Left kidney (tissue), 2 donors: ENCODE results near the gene RGS4. TPM values are rescaled to one million over a fixed set of nuclear protein-coding genes. Genes with fewer than 3 reads are reported as not detected.
A peak's percentile ranks its signal among the peaks of the same experiment; 100 is the strongest.
"Not testable (repeated sequence)": the region's sequence is repeated elsewhere in the genome, so short reads cannot be mapped to it uniquely, and the experiment has no call there.

ENCODE experiments used
- DNase-seq: peaks from one replicate; pipeline ENCODE4 v3.0.0-alpha.2; 2013
- polyA plus RNA-seq: library from polyadenylated mRNA; unstranded; fragments of 120-200 nt; gene quantifications from one replicate; pipeline ENCODE4 v1.2.1, GENCODE V29; 2013; ENCODE audit not compliant: insufficient read length

Gene RGS4
- polyA plus RNA-seq, 1 donor = 11.0 TPM

DNA sequence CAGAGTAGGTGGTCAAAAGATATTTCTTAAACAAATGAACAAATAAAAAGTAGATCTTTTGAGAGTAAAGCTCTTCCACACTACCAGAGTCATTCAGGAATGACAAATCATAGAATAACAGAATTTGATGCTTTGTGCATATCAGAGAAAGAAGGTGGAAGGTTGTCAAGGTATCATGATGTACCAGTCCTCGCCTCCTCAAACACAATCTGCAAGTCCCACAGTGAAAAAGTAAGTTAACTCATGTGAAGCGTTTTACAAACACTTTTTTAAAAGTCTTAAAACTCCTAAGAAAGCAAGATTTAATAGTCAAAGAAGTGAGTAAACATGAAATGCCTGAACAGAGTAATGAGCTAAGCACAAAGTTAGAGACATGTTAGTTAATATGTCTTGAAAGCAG, 2.5 kb upstream of the RGS4 start:
- no peak for DNase-seq

DNA sequence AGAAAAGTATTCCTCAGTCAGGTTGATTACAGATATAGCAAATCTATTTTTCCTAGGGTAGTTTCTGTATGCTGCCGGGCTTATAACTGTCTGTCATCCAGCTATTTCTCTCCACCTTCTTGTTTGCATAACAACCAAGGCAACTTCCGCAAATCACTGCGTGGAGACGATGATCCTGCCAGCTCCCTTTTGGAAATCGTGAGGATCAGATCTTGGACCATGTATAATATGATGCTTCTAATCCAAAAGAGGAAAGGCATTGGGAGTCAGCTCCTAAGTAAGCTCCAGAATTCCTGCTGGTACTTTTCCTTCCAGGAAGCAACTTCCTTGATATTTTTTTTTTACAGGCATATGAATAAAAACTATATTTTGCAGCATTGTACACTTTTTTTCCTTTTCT, 445 bp upstream of the RGS4 start:
- DNase-seq = no peak

DNA sequence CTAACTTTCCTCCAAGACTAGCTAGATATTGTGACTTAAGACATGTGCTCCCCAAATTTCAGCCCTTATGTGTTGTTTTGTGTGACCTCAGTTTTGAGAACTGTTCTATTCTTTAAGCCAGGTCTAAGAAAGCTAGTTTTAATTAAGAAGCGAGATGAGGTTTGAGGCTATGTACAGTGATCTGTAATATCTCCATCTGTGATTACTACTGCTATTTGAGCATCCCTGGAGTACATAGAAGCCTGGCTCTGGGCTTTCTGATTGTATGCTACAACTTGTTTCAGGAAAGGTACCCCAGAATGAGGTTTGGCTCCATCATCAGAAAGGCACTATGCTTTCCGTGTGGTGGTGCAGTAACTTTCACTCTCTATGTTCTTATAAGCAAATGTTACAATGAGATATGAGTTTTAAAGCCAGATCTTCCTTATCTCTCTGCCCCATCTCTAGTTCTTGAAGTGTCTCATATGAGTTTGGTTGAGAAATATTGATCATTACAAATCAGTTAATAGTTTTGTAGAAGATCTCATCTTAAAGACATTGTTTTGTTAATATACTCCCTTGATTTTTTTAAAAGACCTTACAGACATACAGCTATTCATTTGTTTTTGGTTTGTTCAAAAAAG, 605 bp downstream of the RGS4 start:
- DNase-seq = no peak

DNA sequence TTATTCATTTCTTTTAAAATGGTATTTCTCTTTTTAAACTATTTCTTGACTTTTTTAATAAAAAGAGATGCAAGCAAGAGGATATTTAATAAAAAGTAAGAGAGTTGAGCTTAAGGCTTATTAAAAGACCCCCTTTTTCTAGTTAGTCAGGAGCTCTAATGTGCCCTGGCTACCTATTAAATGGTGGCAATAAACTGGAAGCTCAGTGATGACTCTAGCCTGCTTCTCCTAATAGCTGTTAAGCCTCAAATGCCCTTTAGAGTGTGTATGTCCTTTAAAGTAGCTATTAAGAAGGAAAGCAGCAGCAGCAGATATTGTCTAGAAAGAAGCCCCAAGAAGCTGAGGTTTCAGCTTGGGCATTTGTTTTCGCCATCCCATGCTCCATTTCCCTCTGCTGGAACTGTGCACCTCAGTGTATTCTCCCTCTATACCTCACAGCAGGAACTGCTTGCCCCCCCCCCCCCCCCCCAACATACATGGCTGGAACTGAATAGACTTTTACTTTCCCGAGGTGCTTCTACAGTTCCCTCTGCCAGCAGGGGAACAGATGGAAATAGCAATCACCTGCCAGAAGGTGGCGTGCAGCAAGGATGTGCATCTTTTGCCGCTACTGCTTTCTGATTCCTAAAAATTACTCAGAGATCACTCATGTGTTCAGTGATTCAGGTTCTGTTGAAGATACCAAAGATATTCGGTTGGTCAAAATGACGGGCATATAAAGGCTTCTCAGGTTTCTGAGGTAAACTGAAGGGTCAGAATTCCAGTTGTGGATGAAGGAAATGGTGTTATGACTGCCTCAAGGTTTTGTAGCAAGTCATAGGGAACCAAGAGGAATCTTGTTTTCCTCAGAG, 2.5 kb downstream of the RGS4 start:
- peak; percentile 60 for DNase-seq

GRCh38 chr1:163072658-163073057, 3.5 kb downstream of the RGS4 start:
- DNase-seq = no peak

DNA sequence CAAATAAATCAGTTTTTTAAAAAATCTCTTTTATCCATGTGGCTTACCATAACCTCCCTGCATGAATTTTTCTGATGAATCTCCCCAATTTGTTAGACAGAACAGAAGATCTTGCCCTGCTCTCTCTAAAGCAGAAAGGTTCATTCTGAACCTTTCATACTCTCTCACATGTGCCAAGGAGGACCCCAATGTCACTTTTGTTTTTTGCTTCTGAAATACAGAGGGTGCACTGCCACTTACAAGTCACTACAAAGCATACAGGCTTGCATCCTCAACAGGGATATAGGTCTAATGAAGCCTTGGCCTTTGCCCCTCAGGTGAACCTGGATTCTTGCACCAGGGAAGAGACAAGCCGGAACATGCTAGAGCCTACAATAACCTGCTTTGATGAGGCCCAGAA, 4.8 kb downstream of the RGS4 start:
- no peak for DNase-seq

DNA sequence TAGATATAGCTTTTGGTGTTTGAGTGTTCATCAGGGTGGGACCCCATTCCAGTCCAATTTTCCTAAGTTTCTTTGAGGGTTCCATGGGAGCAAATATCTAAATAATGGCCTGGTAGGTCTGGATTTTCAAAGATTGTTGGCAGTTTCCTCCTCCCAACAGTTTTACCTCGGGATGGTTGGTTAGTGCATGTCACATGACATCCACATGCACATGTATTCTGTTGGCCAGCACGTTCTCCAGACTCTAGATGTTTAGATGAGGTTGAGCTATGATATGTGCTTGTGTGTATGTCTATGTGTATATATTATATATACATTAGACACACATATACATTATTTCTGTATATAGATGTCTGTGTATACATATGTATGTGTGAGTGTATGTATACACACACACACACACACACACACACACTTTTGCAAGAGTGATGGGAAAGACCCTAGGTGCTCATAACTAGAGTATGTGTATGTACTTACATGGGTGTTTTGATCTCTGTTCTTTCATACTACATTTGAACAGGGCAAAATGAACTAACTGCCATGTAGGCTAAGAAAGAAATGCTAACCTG, 5.6 kb downstream of the RGS4 start:
- no peak for DNase-seq

- DNase-seq = no peak
These were observed 6.9 kb downstream of the RGS4 start for GRCh38 chr1:163076044-163076443.

DNA sequence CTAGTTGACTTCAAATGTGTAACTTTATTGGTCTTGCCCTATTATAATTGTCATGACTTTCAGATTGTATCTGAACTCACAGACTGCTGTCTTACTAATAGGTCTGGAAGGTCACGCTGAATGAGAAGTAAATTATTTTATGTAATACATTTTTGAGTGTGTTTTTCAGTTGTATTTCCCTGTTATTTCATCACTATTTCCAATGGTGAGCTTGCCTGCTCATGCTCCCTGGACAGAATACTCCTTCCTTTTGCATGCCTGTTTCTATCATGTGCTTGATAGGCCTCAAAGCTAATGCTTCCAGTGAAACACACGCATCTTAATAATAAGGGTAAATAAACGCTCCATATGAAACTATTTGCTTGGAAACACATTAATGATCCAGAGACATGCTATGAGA, 7.3 kb downstream of the RGS4 start:
- DNase-seq = no peak

DNA sequence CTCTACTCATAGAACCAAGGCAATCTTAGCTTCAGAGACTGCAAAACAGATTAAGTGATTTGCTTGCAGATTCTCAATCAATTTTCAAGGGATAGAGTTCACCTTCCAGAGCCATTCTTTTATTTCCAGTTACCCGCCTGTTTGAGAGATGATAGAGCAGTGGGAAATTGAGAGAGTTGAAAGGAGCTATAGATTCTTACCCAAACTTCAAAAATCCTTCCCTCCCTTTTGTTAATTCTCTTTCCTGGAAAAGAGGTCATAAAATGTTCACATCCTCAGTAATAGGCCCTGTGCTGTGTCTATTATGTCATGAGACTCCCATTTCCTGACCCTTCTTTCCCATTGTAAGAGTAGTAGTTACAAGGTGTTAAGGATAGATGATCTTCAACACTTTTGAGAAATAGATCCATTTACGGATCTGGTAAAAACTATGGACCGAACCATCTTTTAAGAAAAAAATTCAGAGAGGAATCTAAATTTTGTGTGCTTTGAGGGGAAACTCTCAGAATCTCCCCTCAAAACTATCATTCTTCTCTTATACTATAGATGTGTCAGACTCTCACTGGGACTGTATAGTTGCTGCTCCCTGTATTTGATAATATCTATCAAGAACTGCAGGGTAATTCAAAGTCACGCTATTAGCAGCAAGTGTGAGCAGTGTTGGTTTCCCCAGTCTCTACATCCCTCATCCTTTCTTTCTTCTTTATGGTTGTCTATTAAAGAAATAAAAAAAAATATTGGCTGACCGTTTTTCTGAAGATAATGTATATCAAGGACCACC, 8.0 kb downstream of the RGS4 start:
- no peak for DNase-seq

DNA sequence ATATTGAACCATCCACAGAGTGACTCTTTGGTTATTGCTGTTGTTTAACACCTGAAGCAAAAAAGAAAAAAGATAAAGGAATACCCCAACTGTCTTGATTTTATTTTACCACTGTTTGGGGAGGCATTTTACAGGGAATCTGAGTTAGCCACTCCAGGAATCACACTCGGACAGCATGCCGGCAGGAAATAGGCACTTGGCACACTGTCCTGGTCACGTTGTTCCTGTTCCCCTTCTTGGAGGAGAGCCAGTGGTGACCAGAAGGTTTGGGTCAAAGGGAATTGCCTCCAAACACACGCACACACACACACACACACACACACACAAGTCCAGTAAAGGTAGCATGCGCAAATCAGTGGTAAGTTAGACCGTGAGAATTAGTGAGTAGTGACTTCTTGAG, 13.8 kb downstream of the RGS4 start:
- DNase-seq = no peak

DNA sequence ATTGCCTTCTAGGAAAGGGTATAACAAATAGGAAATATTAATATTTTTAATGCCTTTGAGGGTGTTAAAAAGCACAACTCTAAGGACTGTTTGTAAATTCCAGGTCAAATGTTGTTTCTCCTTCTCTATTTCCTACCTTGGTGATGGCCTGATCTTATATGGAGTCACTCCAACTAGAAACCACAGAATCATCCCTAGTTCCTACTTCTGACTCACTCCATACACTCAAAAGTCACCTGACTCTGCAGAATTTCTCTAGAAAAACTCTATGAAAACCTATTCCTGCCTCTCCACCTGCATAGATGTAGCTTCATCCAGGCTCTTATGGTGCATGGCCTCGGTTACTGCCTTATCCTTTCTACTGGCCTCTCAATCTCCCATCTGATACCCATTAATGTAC, 14.5 kb downstream of the RGS4 start:
- DNase-seq = no peak

GRCh38 chr1:163084330-163084729, 15.2 kb downstream of the RGS4 start:
- no peak for DNase-seq

DNA sequence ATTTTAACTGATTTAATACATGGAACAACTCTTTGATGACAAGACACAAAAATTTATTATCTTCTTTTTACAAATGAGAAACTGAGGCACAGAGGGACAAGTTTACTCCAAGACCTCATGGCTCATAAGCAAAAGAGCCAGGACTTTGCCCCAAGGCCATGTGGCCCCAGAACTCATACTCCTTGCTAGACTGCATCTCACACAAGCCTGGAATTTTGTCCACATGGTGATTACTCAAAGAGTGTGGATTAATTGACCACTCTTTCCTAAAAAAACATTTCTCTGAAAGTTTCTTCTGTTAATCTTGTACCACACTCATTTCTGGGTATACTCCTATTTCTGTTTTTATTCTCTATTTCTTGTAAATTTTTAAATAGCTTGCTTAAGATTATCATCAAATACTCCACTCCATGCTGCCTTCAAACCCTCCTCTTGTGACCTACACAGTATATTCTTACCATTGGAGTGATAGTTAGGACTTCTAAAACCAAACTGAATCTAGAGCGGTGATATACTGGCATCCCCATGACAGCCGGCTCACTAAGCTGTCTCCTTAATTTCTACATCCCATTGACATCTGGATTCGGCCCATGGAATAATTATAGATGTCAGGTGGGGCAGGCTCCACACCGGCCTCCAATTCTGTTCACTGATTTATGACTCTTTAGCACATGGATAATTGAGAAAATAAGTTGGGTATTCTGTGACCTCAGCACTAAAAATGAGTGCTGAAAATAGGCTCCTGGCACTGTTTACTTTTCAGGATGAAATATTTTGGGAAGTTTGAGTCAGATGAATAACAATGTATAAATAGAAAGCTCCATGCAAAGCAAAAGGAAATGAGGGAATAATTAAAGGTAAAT, 16.1 kb downstream of the RGS4 start:
- no peak for DNase-seq

DNA sequence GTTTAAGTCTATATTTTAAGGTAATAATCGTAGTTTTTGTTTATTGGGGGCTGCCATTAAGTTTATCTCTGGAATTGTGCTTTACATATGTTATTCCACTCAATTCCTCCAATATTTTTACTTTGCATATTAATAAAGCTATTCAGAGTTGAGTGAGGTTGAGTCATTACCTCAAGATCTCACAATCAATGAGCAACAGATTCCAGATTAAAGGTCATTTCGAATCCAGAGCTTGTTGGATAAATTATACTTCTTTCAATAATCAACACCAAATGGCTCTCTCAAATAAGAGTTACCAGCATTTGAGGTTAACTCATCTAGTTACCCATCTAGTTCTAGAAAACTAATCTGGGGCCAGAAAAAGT, 16.7 kb downstream of the RGS4 start:
- DNase-seq = no peak

DNA sequence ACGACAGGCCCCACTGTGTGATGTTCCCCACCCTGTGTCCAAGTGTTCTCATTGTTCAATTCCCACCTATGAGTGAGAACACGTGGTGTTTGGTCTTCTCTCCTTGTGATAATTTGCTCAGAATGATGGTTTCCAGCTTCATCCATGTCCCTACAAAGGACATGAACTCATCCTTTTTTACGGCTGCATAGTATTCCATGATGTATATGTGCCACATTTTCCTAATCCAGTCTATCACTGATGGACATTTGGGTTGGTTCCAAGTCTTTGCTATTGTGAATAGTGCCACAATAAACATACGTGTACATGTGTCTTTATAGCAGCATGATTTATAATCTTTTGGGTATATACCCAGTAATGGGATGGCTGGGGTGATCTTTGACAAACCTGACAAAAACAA, 20.0 kb downstream of the RGS4 start:
- DNase-seq = not testable (repeated sequence)

DNA sequence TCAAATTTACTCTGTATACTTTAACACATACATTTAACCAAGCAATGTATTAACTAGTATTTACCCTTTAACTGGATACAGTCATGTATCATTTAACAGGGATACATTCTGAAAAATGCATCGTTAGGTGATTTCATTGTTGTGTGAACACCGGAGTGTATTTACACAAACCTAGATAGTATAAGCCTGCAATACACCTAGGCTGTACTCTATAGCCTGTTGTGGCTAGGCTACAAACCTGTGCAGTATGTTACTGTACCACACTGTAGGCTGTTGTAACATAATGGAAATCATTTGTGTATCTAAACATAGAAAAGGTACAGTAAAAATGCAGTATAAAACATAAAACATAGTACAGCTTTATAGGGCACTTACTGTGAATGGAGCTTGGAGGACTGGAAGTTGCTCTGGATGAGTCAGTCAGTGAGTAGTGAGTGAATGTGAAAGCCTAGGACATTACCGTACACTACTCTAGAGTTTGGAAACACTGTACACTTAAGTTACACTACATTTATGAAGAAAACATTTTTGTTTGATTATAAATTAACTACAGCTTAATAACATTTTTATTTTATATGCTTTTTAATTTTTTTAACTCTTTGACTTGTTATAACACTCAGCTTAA, 21.3 kb downstream of the RGS4 start:
- no peak for DNase-seq

DNA sequence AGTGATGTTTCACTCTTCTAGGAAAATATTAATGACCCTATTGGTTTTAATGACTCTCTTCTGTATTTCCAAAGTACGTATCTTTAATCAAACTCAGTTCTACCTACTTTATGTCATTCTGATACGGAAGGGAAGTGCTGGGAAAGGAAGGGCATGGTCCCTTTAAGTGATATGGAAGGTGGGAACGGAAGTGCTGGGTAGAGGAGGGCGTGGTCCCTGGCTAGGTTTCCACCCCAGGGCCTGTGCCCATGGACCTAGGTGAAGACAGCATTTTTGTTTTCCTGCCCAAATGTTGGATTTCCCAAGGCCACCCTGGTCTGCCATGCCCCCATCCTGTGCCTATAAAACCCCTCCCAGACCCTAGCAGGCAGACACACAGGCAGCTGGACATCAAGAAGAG, 24.0 kb downstream of the RGS4 start:
- no peak for DNase-seq

- DNase-seq = no peak
These were observed 24.4 kb downstream of the RGS4 start for GRCh38 chr1:163093579-163093978.

- DNase-seq = no peak
These were observed 25.0 kb downstream of the RGS4 start for GRCh38 chr1:163094182-163094581.

- no peak for DNase-seq
These were observed 25.4 kb downstream of the RGS4 start for GRCh38 chr1:163094589-163094988.
